Activated CD4-positive, alpha-beta memory T cell treated with anti-CD3 and anti-CD28 coated beads, Interleukin-2, amount 10 ng/mL, durations not matched to agents 7 days and 5 days (primary cell): ENCODE results near the gene PLD2. TPM values are rescaled to one million over a fixed set of nuclear protein-coding genes. Genes with fewer than 3 reads are reported as not detected.
A peak's percentile ranks its signal among the peaks of the same experiment; 100 is the strongest.
"Not testable (repeated sequence)": the region's sequence is repeated elsewhere in the genome, so short reads cannot be mapped to it uniquely, and the experiment has no call there.

Experiments
- CTCF ChIA-PET: fragments of 350-600 bp; sonication (Branson Sonifier 250); formaldehyde crosslinking; loops from one replicate; lab custom pipeline; 2021; ENCODE audit warnings: antibody characterized with exemption, inconsistent platforms; lab: Charles Lee
- POLR2A ChIA-PET: fragments of 350-600 bp; sonication (Branson Sonifier 250); formaldehyde crosslinking; loops from one replicate; lab custom pipeline; 2021; ENCODE audit warnings: antibody characterized with exemption; lab: Charles Lee
- DNase-seq: peaks from one replicate; pipeline ENCODE4 v3.0.0-alpha.2; 2020
- H3K27ac Mint-ChIP-seq: one replicate; pipeline ENCODE4 v1.8.0; 2021; ENCODE audit warnings: mild to moderate bottlenecking, mixed read lengths
- H3K27me3 Mint-ChIP-seq: one replicate; pipeline ENCODE4 v1.8.0; 2021; ENCODE audit warnings: mixed read lengths
- H3K36me3 Mint-ChIP-seq: one replicate; pipeline ENCODE4 v1.8.0; 2021; ENCODE audit warnings: low read depth, mixed read lengths
- H3K4me1 Mint-ChIP-seq: one replicate; pipeline ENCODE4 v1.8.0; 2021; ENCODE audit warnings: mixed read lengths
- H3K4me3 Mint-ChIP-seq: one replicate; pipeline ENCODE4 v1.8.0; 2021; ENCODE audit warnings: mild to moderate bottlenecking, mixed read lengths
- H3K9me3 Mint-ChIP-seq: one replicate; pipeline ENCODE4 v1.8.0; 2021; ENCODE audit warnings: mixed read lengths
- total RNA-seq, 2 experiments: library from RNA; stranded (reverse); gene quantifications; one replicate each; pipeline ENCODE4 v1.2.3, GENCODE V29; 2021

Gene PLD2
- total RNA-seq, 2 experiments from 2014 or later: 17.4 to 20.7 TPM

GRCh38 chr17:4818276-4818675 is 11.3 kb downstream of the PLD2 start:
- Mint-ChIP-seq H3K27me3 (no peaks in the 10 kb centered on the region), H3K27ac (no peak overlapping the region), H3K4me3 (no peak overlapping the region), H3K9me3 (no peaks in the 10 kb centered on the region), H3K4me1 (no peaks in the 10 kb centered on the region), H3K36me3 (no peaks in the 10 kb centered on the region)
- CTCF ChIA-PET: no interaction called here
- DNase-seq: no peak
- POLR2A ChIA-PET: no interaction called here

- Mint-ChIP-seq H3K4me1 (no peaks in the 10 kb centered on the region), H3K27me3 (no peaks in the 10 kb centered on the region), H3K9me3 (no peaks in the 10 kb centered on the region), H3K27ac (no peak overlapping the region), H3K4me3 (no peak overlapping the region), H3K36me3 (no peaks in the 10 kb centered on the region)
- no peak for DNase-seq
- ChIA-PET CTCF (no interaction called here), POLR2A (interaction anchor here (1.0 kb wide), 1 partner anchor 33 kb away, joined by 3 read pairs; no protein-coding TSS in a partner anchor)
Observed at GRCh38 chr17:4822835-4823234, 15.9 kb downstream of the PLD2 start.

- DNase-seq: no peak
- ChIA-PET CTCF (no interaction called here), POLR2A (interaction anchor here (1.0 kb wide), 1 partner anchor 34 kb away, joined by 3 read pairs; no protein-coding TSS in a partner anchor)
- no peaks in the 10 kb centered on the region for H3K4me1 Mint-ChIP-seq
- no peak overlapping the region for H3K4me3 Mint-ChIP-seq
- no peaks in the 10 kb centered on the region for H3K27me3 Mint-ChIP-seq
- H3K27ac Mint-ChIP-seq: no peak overlapping the region
- H3K36me3 Mint-ChIP-seq: no peaks in the 10 kb centered on the region
- no peaks in the 10 kb centered on the region for H3K9me3 Mint-ChIP-seq
Observed at GRCh38 chr17:4823373-4824089, 16.6 kb downstream of the PLD2 start.

- DNase-seq: no peak
- H3K36me3 Mint-ChIP-seq: no peaks in the 10 kb centered on the region
- no peaks in the 10 kb centered on the region for H3K9me3 Mint-ChIP-seq
- H3K4me1 Mint-ChIP-seq: peaks cover 1% of the 10 kb centered on the region
- ChIA-PET CTCF (interaction anchor here (0.6 kb wide), 1 partner anchor 28 kb away, joined by 3 read pairs; no protein-coding TSS in a partner anchor), POLR2A (no interaction called here)
- peaks cover 3% of the 10 kb centered on the region for H3K27me3 Mint-ChIP-seq
- H3K4me3 Mint-ChIP-seq: no peak overlapping the region
- H3K27ac Mint-ChIP-seq: no peak overlapping the region
Observed at GRCh38 chr17:4827399-4827798, 20.4 kb downstream of the PLD2 start.

GRCh38 chr17:4832829-4833177 is 25.9 kb downstream of the PLD2 start:
- H3K9me3 Mint-ChIP-seq, DNase-seq, H3K27me3 Mint-ChIP-seq, CTCF ChIA-PET: not testable (repeated sequence)
- H3K4me1 Mint-ChIP-seq: peaks cover 34% of the 10 kb centered on the region
- peak overlapping the region; percentile 77 for H3K27ac Mint-ChIP-seq
- H3K36me3 Mint-ChIP-seq: peaks cover 14% of the 10 kb centered on the region
- peak overlapping the region; percentile 81 for H3K4me3 Mint-ChIP-seq
- POLR2A ChIA-PET: interaction anchor here (1.0 to 1.4 kb wide), 2 partner anchors 25 to 29 kb away, joined by 3 to 4 read pairs; no protein-coding TSS in a partner anchor

- POLR2A ChIA-PET: interaction anchor here (1.0 to 2.1 kb wide), 6 partner anchors 26 to 125 kb away, joined by 3 to 5 read pairs (median 4); partner anchors contain the start of genes ARRB2 and PSMB6
- Mint-ChIP-seq H3K36me3 (peaks cover 17% of the 10 kb centered on the region), H3K4me1 (peaks cover 37% of the 10 kb centered on the region), H3K27ac (peak within 1 kb of the TSS; percentile 84), H3K27me3 (peaks cover 3% of the 10 kb centered on the region), H3K4me3 (peak within 1 kb of the TSS; percentile 92), H3K9me3 (no peaks in the 10 kb centered on the region)
- DNase-seq: peak; percentile 92
- CTCF ChIA-PET: interaction anchor here (2.0 kb wide), 1 partner anchor 43 kb away, joined by 6 read pairs; no protein-coding TSS in a partner anchor
Observed at GRCh38 chr17:4833178-4833940, 26.4 kb downstream of the PLD2 start, which contains the start of gene MINK1. TSS of gene MINK1 (plus strand) at chr17:4833340. CDS start at chr17:4833584, 244 bp downstream.

- POLR2A ChIA-PET: interaction anchor here (1.1 to 2.1 kb wide), 5 partner anchors 27 to 125 kb away, joined by 3 to 5 read pairs (median 4); partner anchors contain the start of genes ARRB2 and PSMB6
- CTCF ChIA-PET: interaction anchor here (1.0 to 2.0 kb wide), 2 partner anchors 44 to 123 kb away, joined by 3 to 6 read pairs; partner anchors contain the start of gene ARRB2
- Mint-ChIP-seq H3K4me1 (peaks cover 43% of the 10 kb centered on the region), H3K9me3 (no peaks in the 10 kb centered on the region), H3K27ac (peak overlapping the region; percentile 84), H3K36me3 (peaks cover 17% of the 10 kb centered on the region), H3K4me3 (peak overlapping the region; percentile 92), H3K27me3 (no peaks in the 10 kb centered on the region)
- DNase-seq: peak; percentile 22
Observed at GRCh38 chr17:4833941-4834680, 27.2 kb downstream of the PLD2 start.

- Mint-ChIP-seq H3K27ac (peak overlapping the region; percentile 84), H3K27me3 (no peaks in the 10 kb centered on the region), H3K4me3 (peak overlapping the region; percentile 92), H3K36me3 (peaks cover 17% of the 10 kb centered on the region), H3K4me1 (peaks cover 48% of the 10 kb centered on the region), H3K9me3 (no peaks in the 10 kb centered on the region)
- CTCF ChIA-PET: interaction anchor here (1.0 to 2.0 kb wide), 2 partner anchors 45 to 124 kb away, joined by 3 to 6 read pairs; partner anchors contain the start of gene ARRB2
- POLR2A ChIA-PET: interaction anchor here (1.1 to 2.1 kb wide), 4 partner anchors 39 to 126 kb away, joined by 3 to 5 read pairs (median 4); partner anchors contain the start of genes ARRB2 and PSMB6
- DNase-seq: no peak
Observed at GRCh38 chr17:4834681-4835020, 27.7 kb downstream of the PLD2 start.

GRCh38 chr17:4836221-4836620 is 29.3 kb downstream of the PLD2 start:
- Mint-ChIP-seq H3K27ac (no peak overlapping the region), H3K9me3 (no peaks in the 10 kb centered on the region), H3K4me3 (no peak overlapping the region), H3K27me3 (no peaks in the 10 kb centered on the region), H3K4me1 (peaks cover 63% of the 10 kb centered on the region), H3K36me3 (peaks cover 17% of the 10 kb centered on the region)
- DNase-seq: no peak
- POLR2A ChIA-PET: no interaction called here
- CTCF ChIA-PET: interaction anchor here (1.6 kb wide), 1 partner anchor 126 kb away, joined by 6 read pairs; the partner anchor contains the start of gene ARRB2

GRCh38 chr17:4837471-4838308 is 30.7 kb downstream of the PLD2 start:
- no peaks in the 10 kb centered on the region for H3K9me3 Mint-ChIP-seq
- ChIA-PET CTCF (interaction anchor here (0.6 to 1.6 kb wide), 4 partner anchors 47 to 128 kb away, joined by 3 to 6 read pairs (median 4); partner anchors contain the start of gene ARRB2), POLR2A (interaction anchor here (1.0 to 1.4 kb wide), 4 partner anchors 24 to 129 kb away, joined by 3 read pairs; partner anchors contain the start of gene PLD2)
- DNase-seq: no peak
- H3K27ac Mint-ChIP-seq: no peak overlapping the region
- H3K4me3 Mint-ChIP-seq: no peak overlapping the region
- H3K4me1 Mint-ChIP-seq: peaks cover 65% of the 10 kb centered on the region
- peaks cover 17% of the 10 kb centered on the region for H3K36me3 Mint-ChIP-seq
- no peaks in the 10 kb centered on the region for H3K27me3 Mint-ChIP-seq

GRCh38 chr17:4838309-4838785 is 31.4 kb downstream of the PLD2 start:
- DNase-seq: no peak
- Mint-ChIP-seq H3K27ac (no peak overlapping the region), H3K36me3 (peaks cover 17% of the 10 kb centered on the region), H3K27me3 (no peaks in the 10 kb centered on the region), H3K9me3 (no peaks in the 10 kb centered on the region), H3K4me1 (peaks cover 66% of the 10 kb centered on the region), H3K4me3 (no peak overlapping the region)
- ChIA-PET CTCF (interaction anchor here (1.0 kb wide), 1 partner anchor 48 kb away, joined by 4 read pairs; no protein-coding TSS in a partner anchor), POLR2A (interaction anchor here (1.0 to 1.3 kb wide), 3 partner anchors 20 to 130 kb away, joined by 3 to 4 read pairs (median 3); no protein-coding TSS in a partner anchor)
